GM23338 (cell line): ENCODE data around the gene EPHB3. TPM values are rescaled to one million over a fixed set of nuclear protein-coding genes. Genes with fewer than 3 reads are reported as not detected.

Source experiments
- ATAC-seq: fragments of 200-7000 bp; cut with Tn5 transposase; 3 replicates; pipeline ENCODE4 v1.9.1; 2020
- DNase-seq: peaks from one replicate; pipeline ENCODE4 v3.0.0-alpha.2; 2015; ENCODE audit warnings: low spot score
- H2AFZ ChIP-seq: fragments of 200-600 bp; sonication (generic); 2 replicates; pipeline ENCODE4 v1.8.0; 2016; ENCODE audit warnings: antibody characterized with exemption, mild to moderate bottlenecking, moderate library complexity
- H3F3A ChIP-seq: fragments of 200-600 bp; sonication (generic); replicated peaks from 2 replicates; pipeline ENCODE4 v1.8.0; 2017; ENCODE audit warnings: antibody characterized with exemption, mixed run types, low read depth
- H3K27ac ChIP-seq: fragments of 200-600 bp; sonication (generic); 2 replicates; pipeline ENCODE4 v1.6.1; 2016; ENCODE audit warnings: low read depth
- H3K27me3 ChIP-seq: fragments of 200-600 bp; sonication (generic); 2 replicates; pipeline ENCODE4 v1.8.0; 2016; ENCODE audit warnings: mild to moderate bottlenecking, mixed run types, moderate library complexity; ENCODE audit not compliant: insufficient read depth
- H3K36me3 ChIP-seq: fragments of 200-600 bp; sonication (generic); 2 replicates; pipeline ENCODE4 v1.8.0; 2016; ENCODE audit warnings: mild to moderate bottlenecking; ENCODE audit not compliant: insufficient read depth
- H3K4me1 ChIP-seq: fragments of 200-600 bp; sonication (generic); 2 replicates; pipeline ENCODE4 v1.8.0; 2016; ENCODE audit warnings: mild to moderate bottlenecking, moderate library complexity; ENCODE audit not compliant: insufficient read depth
- H3K4me2 ChIP-seq: fragments of 200-600 bp; sonication (generic); 2 replicates; pipeline ENCODE4 v1.7.1; 2017; ENCODE audit warnings: mixed run types
- H3K4me3 ChIP-seq: fragments of 200-600 bp; sonication (generic); 2 replicates; pipeline ENCODE4 v1.6.1; 2016; ENCODE audit warnings: mixed run types
- H3K79me2 ChIP-seq: fragments of 200-600 bp; sonication (generic); replicated peaks from 2 replicates; pipeline ENCODE4 v1.8.0; 2017; ENCODE audit warnings: mild to moderate bottlenecking; ENCODE audit not compliant: insufficient read depth
- H3K9me2 ChIP-seq: fragments of 200-600 bp; sonication (generic); 2 replicates; pipeline ENCODE4 v1.8.0; 2017; ENCODE audit not compliant: insufficient read depth
- H4K20me1 ChIP-seq: fragments of 200-600 bp; sonication (generic); replicated peaks from 2 replicates; pipeline ENCODE4 v1.8.0; 2017; ENCODE audit warnings: mild to moderate bottlenecking; ENCODE audit not compliant: insufficient read depth
- H3K27ac Mint-ChIP-seq: 2 replicates; pipeline ENCODE4 v1.8.0; 2020; ENCODE audit warnings: inconsistent platforms, mild to moderate bottlenecking, moderate library complexity, mixed read lengths
- H3K27me3 Mint-ChIP-seq: 3 replicates; pipeline ENCODE4 v1.8.0; 2022; ENCODE audit warnings: low read depth, mild to moderate bottlenecking, moderate library complexity, mixed read lengths, inconsistent platforms; ENCODE audit not compliant: insufficient read depth, poor library complexity
- H3K36me3 Mint-ChIP-seq: 3 replicates; pipeline ENCODE4 v1.8.0; 2021; ENCODE audit warnings: low read depth, mild to moderate bottlenecking, inconsistent platforms, moderate library complexity, mixed read lengths
- H3K4me1 Mint-ChIP-seq: 3 replicates; pipeline ENCODE4 v1.8.0; 2020; ENCODE audit warnings: mild to moderate bottlenecking, inconsistent platforms, mixed read lengths
- H3K4me3 Mint-ChIP-seq: 3 replicates; pipeline ENCODE4 v1.8.0; 2021; ENCODE audit warnings: moderate library complexity, mild to moderate bottlenecking, inconsistent platforms, mixed read lengths
- H3K9me3 Mint-ChIP-seq: 3 replicates; pipeline ENCODE4 v1.8.0; 2020; ENCODE audit warnings: moderate library complexity, mild to moderate bottlenecking, inconsistent platforms, mixed read lengths
- CREB1 ChIP-seq: fragments of 250-450 bp; sonication (Bioruptor Pico); IDR thresholded peaks from 2 replicates; pipeline ENCODE4 v1.5.0; 2020; ENCODE audit warnings: low read depth, mild to moderate bottlenecking, moderate library complexity
- EZH2 ChIP-seq: fragments of 200-600 bp; sonication (generic); IDR thresholded peaks from one replicate; pipeline ENCODE4 v1.8.0; 2017; ENCODE audit warnings: antibody characterized with exemption, mild to moderate bottlenecking, low read depth; ENCODE audit not compliant: unreplicated experiment
- EZH2phosphoT487 ChIP-seq: fragments of 200-600 bp; sonication (generic); IDR thresholded peaks from one replicate; pipeline ENCODE4 v1.8.1; 2018; ENCODE audit warnings: antibody characterized with exemption; ENCODE audit not compliant: unreplicated experiment
- JUNB ChIP-seq: IDR thresholded peaks from one replicate; pipeline ENCODE4 v1.6.1; 2016; ENCODE audit warnings: antibody characterized with exemption; ENCODE audit not compliant: unreplicated experiment
- NANOG ChIP-seq: IDR thresholded peaks from 2 replicates; pipeline ENCODE4 v1.6.1; 2016; ENCODE audit warnings: antibody characterized with exemption, borderline replicate concordance
- POLR2AphosphoS5 ChIP-seq: IDR thresholded peaks from 2 replicates; pipeline ENCODE4 v1.6.1; 2016; ENCODE audit warnings: antibody characterized with exemption, low read depth
- STAT1 ChIP-seq: IDR thresholded peaks from one replicate; pipeline ENCODE4 v1.6.1; 2016; ENCODE audit warnings: antibody characterized with exemption; ENCODE audit not compliant: unreplicated experiment
- ZNF114 ChIP-seq: fragments of 250-450 bp; sonication (Bioruptor Pico); IDR thresholded peaks from 2 replicates; pipeline ENCODE4 v1.5.0; 2020; ENCODE audit warnings: mild to moderate bottlenecking, moderate library complexity
- ZNF331 ChIP-seq: fragments of 250-450 bp; sonication (Bioruptor Pico); IDR thresholded peaks from 2 replicates; pipeline ENCODE4 v1.5.0; 2020; ENCODE audit warnings: low read depth, mild to moderate bottlenecking, moderate library complexity
- polyA plus RNA-seq: library from polyadenylated mRNA; unstranded; fragments of >200 nt; fragmentation: Nextera tagmentation; extraction: Ambion mirVana; gene quantifications from 2 replicates; pipeline ENCODE4 v1.2.1, GENCODE V29; 2016
- total RNA-seq: library from RNA; depleted of rRNA; stranded (reverse); fragments of >200 nt; shearing (Covaris generic); gene quantifications from 2 replicates; pipeline ENCODE4 v1.2.3, GENCODE V29; 2014
- TF ChIP-seq, protein P1 (sequence below): IDR thresholded peaks from one replicate; pipeline ENCODE4 v1.6.1; 2018; ENCODE audit warnings: antibody characterized with exemption; ENCODE audit not compliant: unreplicated experiment
- TF ChIP-seq, protein P2 (sequence below): IDR thresholded peaks from 2 replicates; pipeline ENCODE4 v1.6.1; 2016; ENCODE audit warnings: antibody characterized with exemption
- TF ChIP-seq, protein P3 (sequence below): fragments of 250-450 bp; sonication (Bioruptor Pico); IDR thresholded peaks from 2 replicates; pipeline ENCODE4 v1.5.0; 2020; ENCODE audit warnings: mild to moderate bottlenecking, moderate library complexity
- TF ChIP-seq, protein P4 (sequence below), 2 experiments: fragments of 200-600 bp in 1 of 2; sonication (generic) in 1 of 2; conservative IDR thresholded peaks; 2 replicates each; pipeline versions ENCODE4 v1.5.1 to v1.6.1; 2016 to 2017; ENCODE audit warnings: antibody characterized with exemption in 2 of 2, low read depth in 2 of 2, mild to moderate bottlenecking in 2 of 2, moderate library complexity in 1 of 2

Gene EPHB3
- total and polyA plus RNA-seq, 2 experiments from 2014 or later, result 0.57 to 2.0 TPM

DNA sequence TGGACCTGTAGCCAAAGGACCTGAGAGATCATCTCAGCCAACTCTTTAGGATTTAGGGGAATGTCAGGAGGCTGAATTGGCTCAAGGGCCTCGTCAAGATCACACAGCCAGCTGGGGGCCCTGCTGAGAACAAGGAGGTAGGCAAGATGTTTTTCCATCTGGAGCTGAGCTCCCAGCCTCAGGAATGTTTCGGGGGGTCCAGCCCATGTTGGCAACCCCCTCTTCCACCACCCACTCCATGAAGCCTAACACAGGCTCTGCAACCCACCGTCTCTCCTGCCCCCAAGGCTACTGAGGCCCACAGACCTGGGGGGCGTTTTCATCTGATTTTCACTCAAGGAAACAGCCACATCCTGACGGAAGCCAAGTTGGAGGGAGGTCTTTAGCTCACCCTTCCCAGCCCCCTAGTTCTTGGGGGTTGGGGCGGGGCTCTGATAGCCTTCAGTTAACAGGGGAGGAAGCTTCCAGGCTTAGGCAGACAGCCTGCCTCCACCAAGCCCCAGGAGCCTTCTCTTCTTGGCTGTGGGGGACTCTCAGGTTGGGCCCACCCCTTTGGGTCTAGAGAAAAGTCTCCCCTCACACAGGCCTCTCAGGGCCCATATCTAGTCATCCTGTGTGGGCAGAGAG lies 48.8 kb downstream of the EPHB3 start:
- ATAC-seq, result no peak; the same call in 2 of the 3 replicates
- peaks cover 47% of the 10 kb centered on the region for H3K27me3 ChIP-seq
- Mint-ChIP-seq H3K36me3 (no peaks in the 10 kb centered on the region), H3K4me1 (peaks cover 10% of the 10 kb centered on the region), H3K9me3 (peaks cover 2% of the 10 kb centered on the region; the same call in 1 of the 3 replicates), H3K27me3 (peaks cover 27% of the 10 kb centered on the region), H3K27ac (no peak overlapping the region), H3K4me3 (no peak overlapping the region)
- no peaks in the 10 kb centered on the region for H3K9me2 ChIP-seq
- TF ChIP-seq, protein P1, sequence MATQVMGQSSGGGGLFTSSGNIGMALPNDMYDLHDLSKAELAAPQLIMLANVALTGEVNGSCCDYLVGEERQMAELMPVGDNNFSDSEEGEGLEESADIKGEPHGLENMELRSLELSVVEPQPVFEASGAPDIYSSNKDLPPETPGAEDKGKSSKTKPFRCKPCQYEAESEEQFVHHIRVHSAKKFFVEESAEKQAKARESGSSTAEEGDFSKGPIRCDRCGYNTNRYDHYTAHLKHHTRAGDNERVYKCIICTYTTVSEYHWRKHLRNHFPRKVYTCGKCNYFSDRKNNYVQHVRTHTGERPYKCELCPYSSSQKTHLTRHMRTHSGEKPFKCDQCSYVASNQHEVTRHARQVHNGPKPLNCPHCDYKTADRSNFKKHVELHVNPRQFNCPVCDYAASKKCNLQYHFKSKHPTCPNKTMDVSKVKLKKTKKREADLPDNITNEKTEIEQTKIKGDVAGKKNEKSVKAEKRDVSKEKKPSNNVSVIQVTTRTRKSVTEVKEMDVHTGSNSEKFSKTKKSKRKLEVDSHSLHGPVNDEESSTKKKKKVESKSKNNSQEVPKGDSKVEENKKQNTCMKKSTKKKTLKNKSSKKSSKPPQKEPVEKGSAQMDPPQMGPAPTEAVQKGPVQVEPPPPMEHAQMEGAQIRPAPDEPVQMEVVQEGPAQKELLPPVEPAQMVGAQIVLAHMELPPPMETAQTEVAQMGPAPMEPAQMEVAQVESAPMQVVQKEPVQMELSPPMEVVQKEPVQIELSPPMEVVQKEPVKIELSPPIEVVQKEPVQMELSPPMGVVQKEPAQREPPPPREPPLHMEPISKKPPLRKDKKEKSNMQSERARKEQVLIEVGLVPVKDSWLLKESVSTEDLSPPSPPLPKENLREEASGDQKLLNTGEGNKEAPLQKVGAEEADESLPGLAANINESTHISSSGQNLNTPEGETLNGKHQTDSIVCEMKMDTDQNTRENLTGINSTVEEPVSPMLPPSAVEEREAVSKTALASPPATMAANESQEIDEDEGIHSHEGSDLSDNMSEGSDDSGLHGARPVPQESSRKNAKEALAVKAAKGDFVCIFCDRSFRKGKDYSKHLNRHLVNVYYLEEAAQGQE, result no peak
- TF ChIP-seq STAT1 (no peak), CREB1 (CRISPR knock-in tag) (no peak), EZH2phosphoT487 (no peak), ZNF331 (CRISPR knock-in tag) (no peak), EZH2 (no peak), ZNF114 (CRISPR knock-in tag) (no peak), POLR2AphosphoS5 (no peak), JUNB (no peak), NANOG (no peak)
- TF ChIP-seq, protein P2, sequence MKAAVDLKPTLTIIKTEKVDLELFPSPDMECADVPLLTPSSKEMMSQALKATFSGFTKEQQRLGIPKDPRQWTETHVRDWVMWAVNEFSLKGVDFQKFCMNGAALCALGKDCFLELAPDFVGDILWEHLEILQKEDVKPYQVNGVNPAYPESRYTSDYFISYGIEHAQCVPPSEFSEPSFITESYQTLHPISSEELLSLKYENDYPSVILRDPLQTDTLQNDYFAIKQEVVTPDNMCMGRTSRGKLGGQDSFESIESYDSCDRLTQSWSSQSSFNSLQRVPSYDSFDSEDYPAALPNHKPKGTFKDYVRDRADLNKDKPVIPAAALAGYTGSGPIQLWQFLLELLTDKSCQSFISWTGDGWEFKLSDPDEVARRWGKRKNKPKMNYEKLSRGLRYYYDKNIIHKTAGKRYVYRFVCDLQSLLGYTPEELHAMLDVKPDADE, result no peak
- TF ChIP-seq, protein P3, sequence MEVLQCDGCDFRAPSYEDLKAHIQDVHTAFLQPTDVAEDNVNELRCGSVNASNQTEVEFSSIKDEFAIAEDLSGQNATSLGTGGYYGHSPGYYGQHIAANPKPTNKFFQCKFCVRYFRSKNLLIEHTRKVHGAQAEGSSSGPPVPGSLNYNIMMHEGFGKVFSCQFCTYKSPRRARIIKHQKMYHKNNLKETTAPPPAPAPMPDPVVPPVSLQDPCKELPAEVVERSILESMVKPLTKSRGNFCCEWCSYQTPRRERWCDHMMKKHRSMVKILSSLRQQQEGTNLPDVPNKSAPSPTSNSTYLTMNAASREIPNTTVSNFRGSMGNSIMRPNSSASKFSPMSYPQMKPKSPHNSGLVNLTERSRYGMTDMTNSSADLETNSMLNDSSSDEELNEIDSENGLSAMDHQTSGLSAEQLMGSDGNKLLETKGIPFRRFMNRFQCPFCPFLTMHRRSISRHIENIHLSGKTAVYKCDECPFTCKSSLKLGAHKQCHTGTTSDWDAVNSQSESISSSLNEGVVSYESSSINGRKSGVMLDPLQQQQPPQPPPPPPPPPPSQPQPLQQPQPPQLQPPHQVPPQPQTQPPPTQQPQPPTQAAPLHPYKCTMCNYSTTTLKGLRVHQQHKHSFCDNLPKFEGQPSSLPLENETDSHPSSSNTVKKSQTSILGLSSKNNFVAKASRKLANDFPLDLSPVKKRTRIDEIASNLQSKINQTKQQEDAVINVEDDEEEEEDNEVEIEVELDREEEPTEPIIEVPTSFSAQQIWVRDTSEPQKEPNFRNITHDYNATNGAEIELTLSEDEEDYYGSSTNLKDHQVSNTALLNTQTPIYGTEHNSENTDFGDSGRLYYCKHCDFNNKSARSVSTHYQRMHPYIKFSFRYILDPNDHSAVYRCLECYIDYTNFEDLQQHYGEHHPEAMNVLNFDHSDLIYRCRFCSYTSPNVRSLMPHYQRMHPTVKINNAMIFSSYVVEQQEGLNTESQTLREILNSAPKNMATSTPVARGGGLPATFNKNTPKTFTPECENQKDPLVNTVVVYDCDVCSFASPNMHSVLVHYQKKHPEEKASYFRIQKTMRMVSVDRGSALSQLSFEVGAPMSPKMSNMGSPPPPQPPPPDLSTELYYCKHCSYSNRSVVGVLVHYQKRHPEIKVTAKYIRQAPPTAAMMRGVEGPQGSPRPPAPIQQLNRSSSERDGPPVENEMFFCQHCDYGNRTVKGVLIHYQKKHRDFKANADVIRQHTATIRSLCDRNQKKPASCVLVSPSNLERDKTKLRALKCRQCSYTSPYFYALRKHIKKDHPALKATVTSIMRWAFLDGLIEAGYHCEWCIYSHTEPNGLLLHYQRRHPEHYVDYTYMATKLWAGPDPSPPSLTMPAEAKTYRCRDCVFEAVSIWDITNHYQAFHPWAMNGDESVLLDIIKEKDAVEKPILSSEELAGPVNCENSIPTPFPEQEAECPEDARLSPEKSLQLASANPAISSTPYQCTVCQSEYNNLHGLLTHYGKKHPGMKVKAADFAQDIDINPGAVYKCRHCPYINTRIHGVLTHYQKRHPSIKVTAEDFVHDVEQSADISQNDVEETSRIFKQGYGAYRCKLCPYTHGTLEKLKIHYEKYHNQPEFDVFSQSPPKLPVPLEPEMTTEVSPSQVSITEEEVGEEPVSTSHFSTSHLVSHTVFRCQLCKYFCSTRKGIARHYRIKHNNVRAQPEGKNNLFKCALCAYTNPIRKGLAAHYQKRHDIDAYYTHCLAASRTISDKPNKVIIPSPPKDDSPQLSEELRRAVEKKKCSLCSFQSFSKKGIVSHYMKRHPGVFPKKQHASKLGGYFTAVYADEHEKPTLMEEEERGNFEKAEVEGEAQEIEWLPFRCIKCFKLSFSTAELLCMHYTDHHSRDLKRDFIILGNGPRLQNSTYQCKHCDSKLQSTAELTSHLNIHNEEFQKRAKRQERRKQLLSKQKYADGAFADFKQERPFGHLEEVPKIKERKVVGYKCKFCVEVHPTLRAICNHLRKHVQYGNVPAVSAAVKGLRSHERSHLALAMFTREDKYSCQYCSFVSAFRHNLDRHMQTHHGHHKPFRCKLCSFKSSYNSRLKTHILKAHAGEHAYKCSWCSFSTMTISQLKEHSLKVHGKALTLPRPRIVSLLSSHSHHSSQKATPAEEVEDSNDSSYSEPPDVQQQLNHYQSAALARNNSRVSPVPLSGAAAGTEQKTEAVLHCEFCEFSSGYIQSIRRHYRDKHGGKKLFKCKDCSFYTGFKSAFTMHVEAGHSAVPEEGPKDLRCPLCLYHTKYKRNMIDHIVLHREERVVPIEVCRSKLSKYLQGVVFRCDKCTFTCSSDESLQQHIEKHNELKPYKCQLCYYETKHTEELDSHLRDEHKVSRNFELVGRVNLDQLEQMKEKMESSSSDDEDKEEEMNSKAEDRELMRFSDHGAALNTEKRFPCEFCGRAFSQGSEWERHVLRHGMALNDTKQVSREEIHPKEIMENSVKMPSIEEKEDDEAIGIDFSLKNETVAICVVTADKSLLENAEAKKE (CRISPR knock-in tag), result no peak
- TF ChIP-seq, protein P4, sequence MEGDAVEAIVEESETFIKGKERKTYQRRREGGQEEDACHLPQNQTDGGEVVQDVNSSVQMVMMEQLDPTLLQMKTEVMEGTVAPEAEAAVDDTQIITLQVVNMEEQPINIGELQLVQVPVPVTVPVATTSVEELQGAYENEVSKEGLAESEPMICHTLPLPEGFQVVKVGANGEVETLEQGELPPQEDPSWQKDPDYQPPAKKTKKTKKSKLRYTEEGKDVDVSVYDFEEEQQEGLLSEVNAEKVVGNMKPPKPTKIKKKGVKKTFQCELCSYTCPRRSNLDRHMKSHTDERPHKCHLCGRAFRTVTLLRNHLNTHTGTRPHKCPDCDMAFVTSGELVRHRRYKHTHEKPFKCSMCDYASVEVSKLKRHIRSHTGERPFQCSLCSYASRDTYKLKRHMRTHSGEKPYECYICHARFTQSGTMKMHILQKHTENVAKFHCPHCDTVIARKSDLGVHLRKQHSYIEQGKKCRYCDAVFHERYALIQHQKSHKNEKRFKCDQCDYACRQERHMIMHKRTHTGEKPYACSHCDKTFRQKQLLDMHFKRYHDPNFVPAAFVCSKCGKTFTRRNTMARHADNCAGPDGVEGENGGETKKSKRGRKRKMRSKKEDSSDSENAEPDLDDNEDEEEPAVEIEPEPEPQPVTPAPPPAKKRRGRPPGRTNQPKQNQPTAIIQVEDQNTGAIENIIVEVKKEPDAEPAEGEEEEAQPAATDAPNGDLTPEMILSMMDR (conservative IDR thresholded peaks at IDR 0.05; ENCODE audit: low read depth in 2 of 2), result no peak
- no peak overlapping the region for H3K27ac ChIP-seq
- H3K4me1 ChIP-seq, result peaks cover 11% of the 10 kb centered on the region; the same call in 1 of the 2 replicates
- no peak for DNase-seq
- H3K4me2 ChIP-seq, result no peak overlapping the region
- H2AFZ ChIP-seq, result no peak overlapping the region
- H4K20me1 ChIP-seq, result no peaks in the 10 kb centered on the region
- H3K4me3 ChIP-seq, result no peak overlapping the region
- no peaks in the 10 kb centered on the region for H3K36me3 ChIP-seq
- 0 out of 2 replicates have a peak, but pooled peaks cover 3% of the 10 kb centered on the region for H3F3A ChIP-seq
- H3K79me2 ChIP-seq, result no peaks in the 10 kb centered on the region
